T-helper 17 cell (primary cell): ENCODE data around the gene PRR23B. TPM values are rescaled to one million over a fixed set of nuclear protein-coding genes. Genes with fewer than 3 reads are reported as not detected.

Experiments used
- ATAC-seq: fragments of 150-1000 bp; cut with Tn5 transposase; 2 replicates; pipeline ENCODE4 v1.10.0; 2021; ENCODE audit warnings: mild to moderate bottlenecking, moderate library complexity
- DNase-seq, 3 donors: peaks; one replicate each; pipeline versions ENCODE4 v3.0.0 to v3.0.0-alpha.2; 2020 to 2021
- H3K9me3 ChIP-seq: one replicate; pipeline ENCODE4 v1.7.0; 2013; ENCODE audit warnings: low read length, mild to moderate bottlenecking; ENCODE audit not compliant: control insufficient read depth, poor library complexity, severe bottlenecking
- H3K27ac Mint-ChIP-seq: one replicate; pipeline ENCODE4 v1.8.0; 2022; ENCODE audit warnings: mild to moderate bottlenecking, moderate library complexity, mixed read lengths
- H3K27me3 Mint-ChIP-seq: one replicate; pipeline ENCODE4 v1.8.0; 2022; ENCODE audit warnings: mixed read lengths
- H3K36me3 Mint-ChIP-seq: one replicate; pipeline ENCODE4 v1.8.0; 2022; ENCODE audit warnings: low read depth, mixed read lengths
- H3K4me1 Mint-ChIP-seq: one replicate; pipeline ENCODE4 v1.8.0; 2022; ENCODE audit warnings: mild to moderate bottlenecking, mixed read lengths
- H3K4me3 Mint-ChIP-seq: one replicate; pipeline ENCODE4 v1.8.0; 2022; ENCODE audit warnings: mild to moderate bottlenecking, moderate library complexity, mixed read lengths
- total RNA-seq, 4 donors: library from RNA in 2 of 4; stranded (reverse) in 2 of 4; gene quantifications; one replicate each; pipeline ENCODE4 v1.2.3 and lab custom pipeline; 2022 to 2026

PRR23B gene
- total RNA-seq, 2 donors from 2014 or later = not detected

- ATAC-seq (no peak), DNase-seq (no peak)
- H3K9me3 ChIP-seq = no peaks in the 10 kb centered on the region
- no peak within 1 kb of the TSS for H3K4me3 Mint-ChIP-seq
- no peaks in the 10 kb centered on the region for H3K27me3 Mint-ChIP-seq
- no peak within 1 kb of the TSS for H3K27ac Mint-ChIP-seq
- H3K4me1 Mint-ChIP-seq = no peaks in the 10 kb centered on the region
- H3K36me3 Mint-ChIP-seq = no peaks in the 10 kb centered on the region
Measured at GRCh38 chr3:139006051-139006716, 14.5 kb downstream of the PRR23B start, which contains the start of gene PRR23A. TSS of gene PRR23A (minus strand) at chr3:139006268. CDS start at chr3:139006268, 0 bp downstream.

GRCh38 chr3:139005356-139005993, 15.3 kb downstream of the PRR23B start:
- Mint-ChIP-seq H3K27ac (no peak overlapping the region), H3K4me1 (no peaks in the 10 kb centered on the region), H3K27me3 (no peaks in the 10 kb centered on the region), H3K4me3 (no peak overlapping the region), H3K36me3 (peaks cover 3% of the 10 kb centered on the region)
- DNase-seq = no peak
- no peaks in the 10 kb centered on the region for H3K9me3 ChIP-seq
- no peak for ATAC-seq

GRCh38 chr3:138995706-138996105, 25.0 kb downstream of the PRR23B start:
- DNase-seq = no peak
- H3K9me3 ChIP-seq = no peaks in the 10 kb centered on the region
- no peak overlapping the region for H3K27ac Mint-ChIP-seq
- no peak for ATAC-seq
- peaks cover 30% of the 10 kb centered on the region for H3K27me3 Mint-ChIP-seq
- H3K4me3 Mint-ChIP-seq = no peak overlapping the region
- H3K4me1 Mint-ChIP-seq = no peaks in the 10 kb centered on the region
- H3K36me3 Mint-ChIP-seq = no peaks in the 10 kb centered on the region

- Mint-ChIP-seq H3K27ac (no peak overlapping the region), H3K4me1 (no peaks in the 10 kb centered on the region), H3K36me3 (no peaks in the 10 kb centered on the region), H3K4me3 (no peak overlapping the region), H3K27me3 (peaks cover 31% of the 10 kb centered on the region)
- DNase-seq (no peak), ATAC-seq (no peak)
- H3K9me3 ChIP-seq = no peaks in the 10 kb centered on the region
Measured at GRCh38 chr3:138987181-138987580, 33.5 kb downstream of the PRR23B start.

- Mint-ChIP-seq H3K4me3 (no peak overlapping the region), H3K27ac (no peak overlapping the region), H3K36me3 (no peaks in the 10 kb centered on the region), H3K4me1 (no peaks in the 10 kb centered on the region), H3K27me3 (peaks cover 27% of the 10 kb centered on the region)
- no peak for ATAC-seq
- no peaks in the 10 kb centered on the region for H3K9me3 ChIP-seq
- DNase-seq = no peak
Measured at GRCh38 chr3:138985932-138986331, 34.8 kb downstream of the PRR23B start.

- Mint-ChIP-seq H3K27ac (no peak overlapping the region), H3K4me1 (no peaks in the 10 kb centered on the region), H3K27me3 (peaks cover 32% of the 10 kb centered on the region), H3K4me3 (no peak overlapping the region), H3K36me3 (no peaks in the 10 kb centered on the region)
- DNase-seq = no peak
- H3K9me3 ChIP-seq = no peaks in the 10 kb centered on the region
- no peak for ATAC-seq
Measured at GRCh38 chr3:138984816-138985215, 35.9 kb downstream of the PRR23B start.

- H3K4me1 Mint-ChIP-seq = no peaks in the 10 kb centered on the region
- no peaks in the 10 kb centered on the region for H3K9me3 ChIP-seq
- ATAC-seq (no peak), DNase-seq (no peak)
- H3K4me3 Mint-ChIP-seq = no peak overlapping the region
- peaks cover 36% of the 10 kb centered on the region for H3K27me3 Mint-ChIP-seq
- no peak overlapping the region for H3K27ac Mint-ChIP-seq
- no peaks in the 10 kb centered on the region for H3K36me3 Mint-ChIP-seq
Measured at GRCh38 chr3:138976047-138976446, 44.7 kb downstream of the PRR23B start.

GRCh38 chr3:138975351-138975750, 45.4 kb downstream of the PRR23B start:
- DNase-seq = no peak
- no peak overlapping the region for H3K27ac Mint-ChIP-seq
- no peaks in the 10 kb centered on the region for H3K36me3 Mint-ChIP-seq
- no peak overlapping the region for H3K4me3 Mint-ChIP-seq
- peaks cover 40% of the 10 kb centered on the region for H3K27me3 Mint-ChIP-seq
- ATAC-seq = no peak
- H3K4me1 Mint-ChIP-seq = no peaks in the 10 kb centered on the region
- no peaks in the 10 kb centered on the region for H3K9me3 ChIP-seq

GRCh38 chr3:138974462-138974861, 46.3 kb downstream of the PRR23B start:
- Mint-ChIP-seq H3K4me3 (no peak overlapping the region), H3K4me1 (no peaks in the 10 kb centered on the region), H3K36me3 (no peaks in the 10 kb centered on the region), H3K27me3 (peaks cover 45% of the 10 kb centered on the region), H3K27ac (no peak overlapping the region)
- DNase-seq (no peak), ATAC-seq (no peak)
- H3K9me3 ChIP-seq = no peaks in the 10 kb centered on the region

GRCh38 chr3:138972941-138973340, 47.8 kb downstream of the PRR23B start:
- no peak for DNase-seq
- Mint-ChIP-seq H3K27me3 (peaks cover 40% of the 10 kb centered on the region), H3K4me3 (no peak overlapping the region), H3K4me1 (no peaks in the 10 kb centered on the region), H3K36me3 (no peaks in the 10 kb centered on the region), H3K27ac (no peak overlapping the region)
- H3K9me3 ChIP-seq = no peaks in the 10 kb centered on the region
- no peak for ATAC-seq

- no peak for DNase-seq
- H3K27me3 Mint-ChIP-seq = peaks cover 40% of the 10 kb centered on the region
- no peaks in the 10 kb centered on the region for H3K36me3 Mint-ChIP-seq
- H3K9me3 ChIP-seq = no peaks in the 10 kb centered on the region
- H3K4me3 Mint-ChIP-seq = no peak overlapping the region
- H3K27ac Mint-ChIP-seq = no peak overlapping the region
- ATAC-seq = no peak
- H3K4me1 Mint-ChIP-seq = no peaks in the 10 kb centered on the region
Measured at GRCh38 chr3:138971766-138972320, 48.9 kb downstream of the PRR23B start.
